HepG2 (cell line): ENCODE measurements around the gene NXPH4. TPM values are rescaled to one million over a fixed set of nuclear protein-coding genes. Genes with fewer than 3 reads are reported as not detected.

Experiments used
- ATAC-seq: fragments of 200-7000 bp; cut with Tn5 transposase; 3 replicates; pipeline ENCODE4 v1.9.1; 2020; ENCODE audit warnings: mild to moderate bottlenecking, moderate library complexity
- BruUV-seq: library from RNA; stranded (reverse); fragments of 400-500 nt; replicated peaks from 2 replicates; lab custom pipeline; 2021; lab: Mats Ljungman, UMichigan
- CTCF ChIA-PET: fragments of 300-600 bp; formaldehyde crosslinking; extraction: SDS; loops from one replicate; lab custom pipeline; 2021; ENCODE audit warnings: low total read pairs, inconsistent platforms, low intra/inter-chr PET ratio; lab: Yijun Ruan, JAX
- POLR2A ChIA-PET: fragments of 350-600 bp; sonication (Branson Sonifier 250); formaldehyde crosslinking; loops from one replicate; lab custom pipeline; 2020; ENCODE audit warnings: antibody characterized with exemption, inconsistent platforms; lab: Yijun Ruan, JAX
- DNase-seq: peaks from one replicate; pipeline ENCODE4 v3.0.0-alpha.2; 2015; ENCODE audit warnings: low spot score
- FAIRE-seq: peaks from 3 replicates; lab custom pipeline; 2011; peaks lifted over from hg19 to GRCh38; lab: Jason Lieb, UNC
- H2AFZ ChIP-seq: one replicate; pipeline ENCODE4 v1.6.1; 2011; ENCODE audit warnings: low read length, inconsistent platforms
- H3K27ac ChIP-seq: fragments of 300-600 bp; 3 replicates; pipeline ENCODE4 v1.8.0; 2011; ENCODE audit warnings: mixed run types, mild to moderate bottlenecking, mixed read lengths, low read length, inconsistent platforms; ENCODE audit not compliant: insufficient read depth; ENCODE audit errors: extremely low read length
- H3K27me3 ChIP-seq, 2 experiments: fragments of 200-600 bp in 1 of 2; 2 replicates in 1 of 2; 3 replicates in 1 of 2; pipeline versions ENCODE4 v1.6.0 to v1.8.0; 2011; ENCODE audit warnings: low read length in 2 of 2, mild to moderate bottlenecking in 2 of 2, moderate library complexity in 2 of 2, inconsistent platforms in 1 of 2; ENCODE audit not compliant: insufficient read depth in 2 of 2, control insufficient read depth in 1 of 2
- H3K36me3 ChIP-seq, 2 experiments: fragments of 200-600 bp in 1 of 2; replicated peaks in 1 of 2; 2 replicates in 1 of 2; 3 replicates in 1 of 2; pipeline versions ENCODE4 v1.5.1 to v1.8.0; 2011; ENCODE audit warnings: low read length in 2 of 2, inconsistent platforms in 1 of 2; ENCODE audit not compliant: insufficient read depth in 2 of 2, control insufficient read depth in 1 of 2
- H3K4me1 ChIP-seq: 2 replicates; pipeline ENCODE4 v1.5.1; 2012; ENCODE audit warnings: low read length, inconsistent platforms; ENCODE audit not compliant: insufficient read depth
- H3K4me2 ChIP-seq: 2 replicates; pipeline ENCODE4 v1.6.0; 2011; ENCODE audit warnings: low read depth, low read length, inconsistent platforms
- H3K4me3 ChIP-seq, 3 experiments: fragments of 200-600 bp in 1 of 3; sonication (generic), shearing (Covaris generic) in 1 of 3; replicated peaks in 1 of 3; 2 replicates each; pipeline ENCODE4 v1.5.1; 2011 to 2016; ENCODE audit warnings: low read length in 3 of 3, inconsistent platforms in 2 of 3, low read depth in 2 of 3, mild to moderate bottlenecking in 2 of 3, control low read depth in 1 of 3, mixed read lengths in 1 of 3; ENCODE audit not compliant: insufficient read depth in 1 of 3
- H3K79me2 ChIP-seq: one replicate; pipeline ENCODE4 v1.6.1; 2011; ENCODE audit warnings: low read length, inconsistent platforms; ENCODE audit not compliant: insufficient read depth
- H3K9ac ChIP-seq: 2 replicates; pipeline ENCODE4 v1.6.0; 2011; ENCODE audit warnings: mild to moderate bottlenecking, low read depth, low read length, inconsistent platforms; ENCODE audit not compliant: insufficient read depth
- H3K9me3 ChIP-seq: 2 replicates; pipeline ENCODE4 v1.5.1; 2012; ENCODE audit warnings: mild to moderate bottlenecking, low read length
- H4K20me1 ChIP-seq: 2 replicates; pipeline ENCODE4 v1.6.0; 2011; ENCODE audit warnings: inconsistent platforms, mild to moderate bottlenecking, low read length, moderate library complexity; ENCODE audit not compliant: insufficient read depth
- BORCS8-MEF2B ChIP-seq: sonication (generic); formaldehyde crosslinking; IDR thresholded peaks from 2 replicates; pipeline ENCODE4 v1.8.0; 2022; ENCODE audit warnings: mild to moderate bottlenecking, missing genetic modification reagents
- CTCF ChIP-seq: sonication (generic); formaldehyde crosslinking; IDR thresholded peaks from 2 replicates; pipeline ENCODE4 v1.5.0; 2020; ENCODE audit warnings: mild to moderate bottlenecking, missing genetic modification reagents, moderate library complexity
- FLYWCH1 ChIP-seq: sonication (generic); formaldehyde crosslinking; IDR thresholded peaks from 2 replicates; pipeline ENCODE4 v1.8.1; 2023; ENCODE audit warnings: mild to moderate bottlenecking, missing genetic modification reagents
- NPAS2 ChIP-seq: sonication (generic); formaldehyde crosslinking; IDR thresholded peaks from 2 replicates; pipeline ENCODE4 v1.8.0; 2022; ENCODE audit warnings: mild to moderate bottlenecking, missing genetic modification reagents, borderline replicate concordance
- SNAPC4 ChIP-seq: sonication (generic); formaldehyde crosslinking; IDR thresholded peaks from 2 replicates; pipeline ENCODE4 v1.4.0; 2020; ENCODE audit warnings: mild to moderate bottlenecking, missing genetic modification reagents
- ZNF451 ChIP-seq: sonication (generic); formaldehyde crosslinking; IDR thresholded peaks from 2 replicates; pipeline ENCODE4 v1.5.0; 2020; ENCODE audit warnings: mild to moderate bottlenecking, missing genetic modification reagents
- ZNF580 ChIP-seq: IDR thresholded peaks from 2 replicates; pipeline ENCODE4 v1.6.1; 2016; ENCODE audit warnings: low read depth, borderline replicate concordance
- ZNF776 ChIP-seq: sonication (generic); formaldehyde crosslinking; IDR thresholded peaks from 2 replicates; pipeline ENCODE4 v1.4.0; 2020; ENCODE audit warnings: mild to moderate bottlenecking, missing genetic modification reagents
- WGBS: methylation state at CpG from one replicate; pipeline ENCODE4 v1.1.6; 2017; ENCODE audit warnings: low lambda C conversion rate; 5-methylcytosine and 5-hydroxymethylcytosine counted together
- in situ Hi-C: cut with HindIII; loops from 2 replicates; pipeline ENCODE4 v1.10.0; 2017; ENCODE audit warnings: low pct_unique_long_range_greater_than_20kb; ENCODE audit not compliant: extremely low pct_ligation_motif_present
- intact Hi-C: fragments of 100-400 bp; cut with micrococcal nuclease; formaldehyde crosslinking; loops from one replicate; pipeline ENCODE4 v1.10.0; 2022; ENCODE audit not compliant: unreplicated experiment
- polyA plus RNA-seq, 8 experiments: library from polyadenylated mRNA; depleted of rRNA in 3 of 8; stranded (reverse) in 7 of 8; unstranded in 1 of 8; fragments of >200 nt; fragmentation: Illumina TruSeq in 4 of 8; extraction: Trizol in 4 of 8; gene quantifications; 2 replicates each; pipeline versions ENCODE4 v1.2.1 to v1.2.3, GENCODE V29; 2011 to 2016; ENCODE audit warnings: low read depth in 4 of 8, missing spikeins in 1 of 8, mixed read lengths in 1 of 8; ENCODE audit not compliant: insufficient read depth in 1 of 8
- total RNA-seq, 5 experiments: library from RNA; depleted of rRNA; stranded (reverse); fragments of >200 nt; fragmentation: Illumina TruSeq; extraction: Trizol; gene quantifications; 2 replicates each; pipeline ENCODE4 v1.2.3, GENCODE V29; 2016; ENCODE audit warnings: low read depth in 1 of 5
- TF ChIP-seq, protein P1 (sequence below): IDR thresholded peaks from 2 replicates; pipeline ENCODE4 v1.6.1; 2016; ENCODE audit warnings: mild to moderate bottlenecking

The NXPH4 gene
- total and polyA plus RNA-seq, 2 of the 13 experiments (the other 11 are each of a cell fraction or from before 2014, with no cell fraction given): 0.13 TPM; not detected in 1

DNA sequence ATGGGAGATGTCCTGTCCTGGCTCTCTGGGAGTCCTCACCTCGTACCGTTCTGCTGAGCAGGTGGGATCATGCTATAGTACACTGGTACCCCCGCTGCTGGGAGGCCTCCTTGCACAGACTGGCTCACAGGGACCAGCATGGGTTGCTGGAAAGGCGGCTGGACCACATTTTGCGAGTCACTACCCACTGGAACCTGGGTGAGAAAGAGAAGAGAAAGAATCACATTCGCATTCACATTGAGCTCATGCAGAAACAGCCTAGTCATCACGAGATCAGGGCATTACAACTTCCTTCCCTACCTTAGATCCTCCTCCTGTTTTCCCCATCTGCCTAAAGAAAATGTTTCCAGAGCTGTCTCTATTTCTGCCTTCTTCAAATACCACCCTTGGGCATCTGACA is 51.7 kb downstream of the NXPH4 start:
- intact Hi-C loops (no loop called here), in situ Hi-C loops (no loop called here)
- Histone ChIP-seq H3K27ac (no peak overlapping the region), H3K4me3 (no peak overlapping the region), H3K9me3 (no peaks in the 10 kb centered on the region), H3K4me1 (no peaks in the 10 kb centered on the region), H3K27me3 (no peaks in the 10 kb centered on the region), H3K79me2 (no peaks in the 10 kb centered on the region), H3K36me3 (peaks cover 6 to 39% of the 10 kb centered on the region in 2 experiments; a peak in 4 of 5 replicates), H3K9ac (no peak overlapping the region), H4K20me1 (no peaks in the 10 kb centered on the region), H2AFZ (no peak overlapping the region), H3K4me2 (no peak overlapping the region)
- TF ChIP-seq NPAS2 (CRISPR knock-in tag) (no peak), SNAPC4 (CRISPR knock-in tag) (no peak), FLYWCH1 (CRISPR knock-in tag) (no peak), CTCF (CRISPR knock-in tag) (no peak), ZNF580 (CRISPR knock-in tag) (no peak), ZNF776 (CRISPR knock-in tag) (no peak), BORCS8-MEF2B (CRISPR knock-in tag) (no peak), ZNF451 (no peak)
- TF ChIP-seq, protein P1, sequence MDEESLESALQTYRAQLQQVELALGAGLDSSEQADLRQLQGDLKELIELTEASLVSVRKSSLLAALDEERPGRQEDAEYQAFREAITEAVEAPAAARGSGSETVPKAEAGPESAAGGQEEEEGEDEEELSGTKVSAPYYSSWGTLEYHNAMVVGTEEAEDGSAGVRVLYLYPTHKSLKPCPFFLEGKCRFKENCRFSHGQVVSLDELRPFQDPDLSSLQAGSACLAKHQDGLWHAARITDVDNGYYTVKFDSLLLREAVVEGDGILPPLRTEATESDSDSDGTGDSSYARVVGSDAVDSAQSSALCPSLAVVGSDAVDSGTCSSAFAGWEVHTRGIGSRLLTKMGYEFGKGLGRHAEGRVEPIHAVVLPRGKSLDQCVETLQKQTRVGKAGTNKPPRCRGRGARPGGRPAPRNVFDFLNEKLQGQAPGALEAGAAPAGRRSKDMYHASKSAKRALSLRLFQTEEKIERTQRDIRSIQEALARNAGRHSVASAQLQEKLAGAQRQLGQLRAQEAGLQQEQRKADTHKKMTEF (CRISPR knock-in tag): no peak
- CTCF ChIA-PET: no interaction called here
- no TSS peak for BruUV-seq
- POLR2A ChIA-PET: no interaction called here
- DNase-seq (no peak), FAIRE-seq (no peak), ATAC-seq (no peak)
- 92% methylated on average over 7 of the region's 7 CpGs for WGBS
